Ramos (cell line): ENCODE results near the gene ZC3H7A.
"Not testable (repeated sequence)": the region's sequence is repeated elsewhere in the genome, so short reads cannot be mapped to it uniquely, and the experiment has no call there.

Experiments used
- in situ Hi-C: fragments of 300-500 bp; cut with MboI; formaldehyde crosslinking; loops from one replicate; pipeline ENCODE4 v1.14.3; 2022; ENCODE audit warnings: low sequenced_read_pairs; ENCODE audit not compliant: unreplicated experiment

The ZC3H7A gene

GRCh38 chr16:11797166-11797956, at the start of gene ZC3H7A:
Gene ZC3H7A (minus strand): TSS chr16:11797258. CDS start chr16:11782354, 14,904 bp downstream.
- in situ Hi-C loops: no loop called here

DNA sequence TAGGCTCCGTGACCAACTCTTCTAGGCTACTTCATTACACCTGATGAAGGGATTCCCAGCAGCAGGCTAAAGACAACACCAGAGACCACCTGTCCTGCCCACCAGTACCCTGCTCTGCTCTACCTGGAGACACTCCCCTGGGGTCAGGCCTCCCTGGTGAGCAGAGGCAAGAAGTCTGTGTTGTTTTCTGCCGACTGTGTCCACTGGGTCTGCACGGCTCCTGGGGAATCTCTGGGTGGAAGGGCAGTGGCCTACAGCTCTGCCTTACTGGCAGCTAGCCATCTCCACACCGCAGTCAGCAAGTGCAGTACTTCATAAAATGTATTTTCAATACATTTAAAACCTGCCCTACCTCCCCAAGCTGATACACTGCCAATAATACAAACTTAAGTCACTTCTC, 47.4 kb upstream of the ZC3H7A start:
- in situ Hi-C loops: no loop called here

GRCh38 chr16:11843861-11844260, 46.8 kb upstream of the ZC3H7A start:
- in situ Hi-C loops: no loop called here

DNA sequence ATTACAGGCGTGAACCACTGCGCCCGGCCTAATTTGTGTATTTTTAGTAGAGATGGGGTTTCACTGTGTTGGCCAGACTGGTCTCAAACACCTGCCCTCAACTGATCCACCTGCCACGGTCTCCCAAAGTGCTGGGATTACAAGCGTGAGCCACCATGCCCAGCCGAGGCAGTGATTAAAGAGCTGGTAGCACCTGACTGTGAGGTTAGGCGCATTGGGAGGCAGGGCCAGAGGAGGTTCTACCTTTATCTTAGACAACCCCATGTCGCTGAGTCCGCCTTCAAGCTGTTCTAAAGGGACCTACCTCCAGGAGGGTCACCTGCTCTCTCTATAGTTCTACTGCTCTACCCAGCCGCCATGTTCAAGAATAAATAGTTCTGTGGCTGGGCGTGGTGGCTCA, 46.1 kb upstream of the ZC3H7A start:
- in situ Hi-C loops: no loop called here

DNA sequence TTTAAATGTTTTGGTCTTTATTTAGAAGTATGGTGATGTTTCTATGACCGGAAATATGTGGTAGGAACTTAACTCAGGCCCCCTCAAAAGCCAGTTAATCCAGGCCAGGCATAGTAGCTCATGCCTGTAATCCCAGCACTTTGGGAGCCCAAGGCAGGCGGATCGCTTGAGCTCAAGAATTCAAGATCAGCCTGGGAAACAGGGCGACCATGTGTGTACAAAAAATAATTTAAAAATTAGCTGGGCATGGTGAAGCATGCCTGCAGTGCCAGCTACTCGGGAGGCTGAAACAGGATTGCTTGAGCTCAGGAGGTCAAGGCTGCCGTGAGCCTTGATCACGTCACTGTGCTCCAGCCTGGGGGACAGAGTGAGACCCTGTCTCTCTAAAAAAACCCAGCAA, 44.0 kb upstream of the ZC3H7A start:
- in situ Hi-C loops: no loop called here

GRCh38 chr16:11836650-11837244, 39.7 kb upstream of the ZC3H7A start:
- in situ Hi-C loops: no loop called here

DNA sequence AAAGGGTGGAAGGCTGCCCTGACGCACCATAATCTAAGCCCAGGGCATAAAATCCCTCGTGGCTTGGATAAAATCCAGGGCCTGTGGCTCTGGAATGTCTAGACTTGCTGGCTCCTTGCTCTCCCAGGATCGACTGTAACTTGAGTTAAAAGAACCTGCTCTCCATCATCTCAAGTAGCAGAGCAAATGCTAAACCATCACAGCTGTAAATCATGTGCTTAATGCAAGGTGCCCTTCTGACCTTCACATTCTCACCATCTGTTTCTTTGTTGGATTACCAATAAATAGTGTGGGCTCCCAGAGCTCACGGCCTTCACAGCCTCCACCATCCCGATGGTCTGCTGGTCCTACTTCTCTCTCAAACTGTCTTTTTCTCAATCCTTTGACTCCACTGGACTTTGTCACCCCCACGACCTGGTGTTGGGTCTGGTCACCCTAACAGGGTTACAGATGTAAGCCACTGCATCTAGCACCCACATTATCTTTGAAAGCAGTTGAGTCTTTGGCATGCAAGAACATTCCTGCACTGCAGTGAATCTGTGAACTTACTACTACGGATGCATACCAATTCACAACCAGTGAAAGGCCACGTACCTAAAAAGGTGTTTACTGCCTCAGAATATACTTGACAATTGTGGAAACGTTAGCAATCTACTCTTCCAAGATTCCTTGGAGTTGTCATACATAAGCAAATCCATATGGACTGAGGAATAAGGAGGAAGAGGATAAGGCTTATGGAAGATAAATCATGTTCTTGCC, 39.0 kb upstream of the ZC3H7A start:
- in situ Hi-C loops: no loop called here

DNA sequence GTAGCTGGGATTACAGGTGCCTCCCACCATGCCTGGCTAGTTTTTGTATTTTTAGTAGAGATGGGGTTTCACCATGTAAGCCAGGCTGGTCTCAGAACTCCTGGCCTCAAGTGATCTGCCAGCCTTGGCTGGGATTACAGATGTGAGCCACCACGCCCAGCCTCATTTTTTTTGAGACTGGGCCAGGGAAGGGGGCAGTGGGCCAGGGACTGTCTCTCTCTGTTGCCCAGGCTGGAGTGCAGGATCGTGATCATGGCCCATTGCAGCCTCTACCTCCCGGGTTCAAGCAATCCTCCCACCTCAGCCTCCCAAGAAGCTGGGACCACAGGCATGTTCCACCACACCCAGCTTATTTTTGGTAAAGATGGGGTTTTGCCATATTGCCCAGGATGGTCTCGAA, 38.3 kb upstream of the ZC3H7A start:
- in situ Hi-C loops: no loop called here

- in situ Hi-C loops: no loop called here
Measured at GRCh38 chr16:11833951-11834695, 37.1 kb upstream of the ZC3H7A start.

DNA sequence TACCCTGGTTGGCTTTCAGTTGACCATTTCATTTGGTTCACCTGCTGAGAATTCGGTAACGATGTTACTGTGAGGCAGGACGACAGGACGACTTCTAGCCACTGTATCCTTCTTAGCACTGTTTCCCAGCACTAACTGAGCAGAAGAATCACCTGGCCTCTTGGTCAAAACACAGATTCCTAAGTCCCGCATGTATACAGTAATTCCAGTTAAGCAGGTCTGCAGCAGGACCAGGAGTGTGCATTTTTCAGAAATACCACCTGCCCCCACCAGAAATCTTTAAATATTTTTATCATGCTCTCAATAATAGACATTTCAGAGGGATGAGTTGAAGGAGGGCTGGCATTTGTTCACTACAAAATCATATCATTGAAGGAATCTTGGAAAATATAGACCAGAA, 31.6 kb upstream of the ZC3H7A start:
- in situ Hi-C loops: no loop called here

GRCh38 chr16:11825520-11826165, 28.6 kb upstream of the ZC3H7A start:
- in situ Hi-C loops: not testable (repeated sequence)

DNA sequence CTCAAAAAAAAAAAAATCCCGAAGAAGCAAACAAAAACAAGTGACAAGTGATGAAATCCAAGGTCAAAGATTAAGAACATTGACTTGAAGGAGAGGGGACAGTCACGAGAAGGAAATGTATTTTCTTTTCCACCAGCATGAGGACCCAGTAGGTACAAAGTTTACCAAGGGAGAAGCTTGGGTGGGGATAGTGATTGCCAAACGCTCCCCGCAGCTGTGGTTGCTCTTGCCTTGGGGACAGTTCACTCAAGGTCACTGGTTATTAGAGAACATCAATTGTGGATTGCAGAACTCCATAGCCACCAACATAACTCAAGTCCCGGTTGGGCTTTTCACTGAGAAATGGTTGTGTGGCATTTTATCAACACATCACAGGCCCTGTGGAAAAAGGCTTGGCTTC, 27.3 kb upstream of the ZC3H7A start:
- in situ Hi-C loops: no loop called here

GRCh38 chr16:11823645-11824044, 26.6 kb upstream of the ZC3H7A start:
- in situ Hi-C loops: not testable (repeated sequence)

DNA sequence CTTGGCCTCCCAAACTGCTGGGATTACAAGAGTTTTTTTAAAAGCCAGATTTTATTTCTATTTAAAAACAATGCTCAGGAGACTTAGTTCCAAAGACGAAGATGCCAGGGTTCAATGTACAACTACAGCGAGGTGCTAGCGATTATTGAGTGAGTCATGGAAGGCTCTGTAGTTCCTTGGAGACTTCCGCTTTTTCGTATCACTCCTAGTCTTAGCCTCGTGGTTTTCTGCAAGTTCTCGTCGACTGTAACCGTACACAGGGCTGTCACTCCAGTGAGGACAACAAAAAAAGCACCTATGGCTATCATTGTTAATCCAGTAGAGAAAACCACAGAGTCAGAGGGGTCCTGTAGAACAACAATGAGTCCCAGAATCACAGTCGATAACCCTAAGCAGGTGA, 22.7 kb upstream of the ZC3H7A start:
- in situ Hi-C loops: loop anchor here (5.0 to 10.0 kb wide), 3 partner anchors 285 to 855 kb away; no protein-coding TSS in a partner anchor

- in situ Hi-C loops: loop anchor here (5.0 to 10.0 kb wide), 3 partner anchors 284 to 854 kb away; no protein-coding TSS in a partner anchor
Measured at GRCh38 chr16:11818970-11819369, 21.9 kb upstream of the ZC3H7A start.

GRCh38 chr16:11816123-11816522, 19.1 kb upstream of the ZC3H7A start:
- in situ Hi-C loops: loop anchor here (5.0 to 10.0 kb wide), 3 partner anchors 281 to 851 kb away; no protein-coding TSS in a partner anchor

GRCh38 chr16:11814800-11815199, 17.7 kb upstream of the ZC3H7A start:
- in situ Hi-C loops: loop anchor here (5.0 to 10.0 kb wide), 4 partner anchors 172 to 850 kb away; no protein-coding TSS in a partner anchor

DNA sequence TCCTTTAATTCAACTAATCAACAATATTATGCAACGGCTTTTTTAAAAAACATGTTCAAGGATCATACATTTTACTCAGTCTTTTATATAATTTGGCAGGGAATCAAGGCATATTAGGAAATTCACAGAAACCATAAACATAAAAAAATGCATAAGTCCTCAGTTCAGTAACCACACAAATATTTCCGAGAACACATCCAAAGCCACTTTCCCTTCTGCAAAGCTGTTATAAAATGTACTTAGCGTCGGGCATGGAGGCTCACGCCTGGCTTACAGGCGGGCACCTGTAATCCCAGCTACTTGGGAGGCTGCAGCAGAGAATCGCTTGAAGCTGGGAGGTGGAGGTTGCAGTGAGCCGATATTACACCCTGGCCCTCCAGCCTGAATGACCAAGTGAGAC, 9.7 kb upstream of the ZC3H7A start:
- in situ Hi-C loops: no loop called here

GRCh38 chr16:11805556-11805955, 8.5 kb upstream of the ZC3H7A start:
- in situ Hi-C loops: no loop called here
